AML-193 (cell line): ENCODE data around the gene CES3.
A peak's percentile ranks its signal among the peaks of the same experiment; 100 is the strongest.

ENCODE experiments used
- DNase-seq, 2 experiments: peaks; one replicate each; lab custom pipeline; 2025; lab: John Stamatoyannopoulos, UW

CES3 gene

DNA sequence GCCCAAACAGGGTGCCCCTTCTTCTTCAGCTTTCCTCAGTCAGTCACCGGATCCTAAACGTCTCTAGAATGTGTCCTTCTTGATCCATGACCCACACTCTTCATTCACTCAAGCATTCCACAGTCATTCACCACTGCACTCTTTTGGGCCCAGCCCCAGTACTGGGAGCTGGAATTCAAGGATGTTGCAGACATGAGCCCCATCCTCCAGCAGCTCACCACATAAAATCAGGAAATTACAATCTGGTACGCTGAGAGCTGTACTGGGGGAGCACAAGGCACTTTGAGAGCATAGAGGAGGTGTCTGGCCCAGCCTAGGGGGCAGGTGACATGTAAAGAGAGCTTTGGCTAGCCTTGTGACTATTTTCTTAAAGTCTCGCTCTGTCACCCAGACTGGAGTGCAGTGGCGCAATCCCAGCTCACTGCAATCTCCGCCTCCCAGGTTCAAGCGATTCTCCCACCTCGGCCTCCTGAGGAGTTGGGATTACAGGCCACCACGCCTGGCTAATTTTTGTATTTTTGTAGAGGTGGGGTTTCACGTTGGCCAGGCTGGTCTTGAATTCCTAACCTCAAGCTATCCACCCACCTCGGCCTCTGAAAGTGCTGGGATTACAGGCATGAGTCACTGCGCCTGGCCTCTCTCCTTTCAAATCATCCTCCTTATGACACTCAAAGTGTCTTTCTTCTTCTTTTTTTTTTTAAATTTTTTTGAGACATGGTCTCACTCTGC is 46.0 kb downstream of the CES3 start:
- DNase-seq = no peak

DNA sequence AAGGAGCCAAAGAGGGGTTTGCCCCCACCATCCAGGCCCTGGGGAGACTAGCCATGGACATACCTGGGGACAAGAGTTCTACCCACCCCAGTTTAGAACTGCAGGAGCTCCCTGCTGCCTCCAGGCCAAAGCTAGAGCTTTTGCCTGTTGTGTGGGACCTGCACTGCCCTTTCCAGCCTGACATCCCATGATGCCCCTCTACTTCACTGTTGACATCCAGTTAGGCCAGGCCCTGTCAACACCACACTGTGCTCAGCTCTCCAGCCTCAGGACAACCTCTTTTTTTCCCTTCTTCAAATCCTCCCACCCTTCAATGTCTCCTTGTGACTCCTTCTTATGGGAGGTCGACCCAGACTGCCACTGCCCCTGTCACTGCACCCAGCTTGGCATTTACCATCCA is 48.1 kb downstream of the CES3 start:
- DNase-seq = no peak

DNA sequence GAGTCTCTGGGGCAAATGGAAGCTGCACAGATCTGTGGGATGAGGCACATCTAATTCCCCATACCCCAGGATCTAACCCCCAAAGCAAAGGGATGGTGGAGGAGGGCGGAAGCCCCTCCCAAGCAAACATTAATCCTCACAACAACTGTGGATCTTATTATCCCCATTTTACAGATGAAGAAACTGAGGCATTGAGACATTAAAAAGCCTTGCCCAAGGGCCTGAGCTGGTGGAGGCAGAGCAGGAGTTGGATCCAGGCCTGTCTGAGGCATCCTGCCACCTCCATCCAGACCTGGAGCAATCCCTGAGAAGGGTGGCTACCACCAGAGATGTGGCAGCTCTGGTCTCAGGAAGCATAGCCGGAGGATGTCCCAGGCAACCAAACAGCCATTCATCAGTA is 50.2 kb downstream of the CES3 start:
- DNase-seq = no peak

DNA sequence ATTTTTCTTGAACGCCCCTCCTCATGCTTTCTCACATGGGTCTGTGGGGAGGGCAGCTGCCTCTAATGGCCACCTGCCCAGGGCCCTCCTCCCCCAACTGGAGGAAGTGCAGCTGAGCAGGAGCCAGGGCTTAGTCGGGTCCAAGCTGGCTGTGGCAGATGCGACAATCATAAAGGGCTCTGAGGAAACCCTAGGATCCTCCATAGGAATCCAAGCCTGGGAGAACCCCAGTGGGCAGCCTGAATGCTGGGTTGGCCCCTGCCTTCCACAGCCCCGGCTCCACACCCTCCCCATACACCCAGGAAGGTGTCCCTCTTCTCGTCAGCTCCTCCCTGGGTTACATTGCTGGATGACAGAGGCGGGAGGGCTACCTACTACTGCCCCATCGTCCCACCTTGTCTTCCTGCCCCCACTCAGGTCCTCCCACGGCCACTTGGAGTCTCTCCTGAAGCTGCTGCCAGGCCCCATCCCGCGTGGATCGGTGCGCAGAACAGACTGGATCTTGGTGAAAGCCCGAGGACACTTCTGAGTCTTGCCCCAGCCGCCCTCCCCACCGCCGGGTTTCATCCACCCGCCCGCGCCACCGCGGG is 52.3 kb downstream of the CES3 start:
- DNase-seq = no peak

DNA sequence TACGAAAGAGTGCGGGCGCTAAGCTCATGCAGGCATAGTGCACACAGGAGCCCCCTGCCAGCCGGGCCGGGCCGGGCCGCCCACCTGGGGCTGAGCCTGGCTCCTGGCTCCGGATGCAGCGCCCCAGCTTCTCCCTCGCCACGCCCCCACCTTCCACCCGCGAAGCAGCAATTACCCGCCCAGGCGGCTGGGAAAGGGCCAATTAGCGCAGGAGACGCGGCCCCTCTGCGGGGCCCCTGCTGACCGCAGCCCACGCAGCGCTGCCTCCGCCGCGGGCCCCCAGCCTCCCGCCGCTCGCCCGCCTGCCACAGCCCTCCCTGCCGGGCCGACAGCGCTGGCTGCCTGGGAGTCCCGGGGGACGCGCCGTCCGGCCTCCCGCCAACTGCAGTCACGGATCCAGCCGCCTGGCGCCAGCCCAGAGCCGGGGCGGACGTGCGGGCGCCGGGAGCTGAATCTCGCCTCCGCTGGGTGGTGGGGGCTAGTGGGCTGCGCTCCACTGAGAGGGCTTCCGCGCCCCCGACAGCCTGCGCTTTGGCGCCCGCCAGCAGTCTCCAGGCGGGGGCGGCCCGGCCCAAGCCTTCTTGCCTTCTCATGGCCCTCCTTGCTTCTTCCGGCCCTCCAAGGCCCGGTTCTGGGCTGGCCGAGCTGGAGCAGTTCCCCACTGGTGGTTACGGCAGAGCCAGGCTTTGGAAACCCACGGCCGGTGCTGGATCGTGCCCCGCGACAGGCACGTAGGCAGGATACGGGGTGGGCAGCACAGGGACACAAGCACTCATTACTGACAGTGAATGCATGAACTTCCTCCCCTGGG is 53.0 kb downstream of the CES3 start:
- DNase-seq = no peak

DNA sequence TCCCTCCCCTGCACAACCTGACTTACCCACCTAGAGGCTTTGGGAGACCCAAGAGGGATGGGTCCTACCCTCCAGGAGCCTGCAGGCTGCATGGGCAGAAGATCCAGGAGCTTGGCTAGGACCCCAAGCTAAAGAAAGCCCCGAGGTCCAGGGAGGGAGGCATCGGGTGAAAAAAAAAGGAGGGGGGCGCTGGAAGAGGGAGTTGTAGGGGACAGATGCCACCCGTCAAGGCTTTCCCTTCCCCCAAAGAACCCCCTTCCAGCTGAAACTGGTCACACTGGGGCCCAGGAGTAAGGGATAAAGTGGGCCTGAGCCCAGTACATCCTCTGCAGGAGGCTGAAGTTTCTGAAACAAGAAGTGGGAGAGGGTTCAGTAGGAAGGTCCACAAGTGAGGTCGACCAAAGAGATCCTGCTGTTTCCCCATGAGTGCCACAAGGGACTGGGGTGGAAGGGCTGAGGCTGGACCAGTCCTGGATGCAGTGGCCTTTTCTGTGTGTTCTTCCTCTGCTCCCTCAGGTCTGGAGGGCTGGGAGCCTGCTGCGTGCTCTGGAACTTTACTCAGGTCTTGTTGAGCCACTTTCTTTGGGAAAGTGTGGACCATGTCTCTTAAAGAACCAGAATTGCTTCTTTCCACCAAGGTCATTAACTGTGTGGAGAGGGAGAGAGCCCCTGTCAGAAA is 53.7 kb downstream of the CES3 start:
- DNase-seq = no peak

DNA sequence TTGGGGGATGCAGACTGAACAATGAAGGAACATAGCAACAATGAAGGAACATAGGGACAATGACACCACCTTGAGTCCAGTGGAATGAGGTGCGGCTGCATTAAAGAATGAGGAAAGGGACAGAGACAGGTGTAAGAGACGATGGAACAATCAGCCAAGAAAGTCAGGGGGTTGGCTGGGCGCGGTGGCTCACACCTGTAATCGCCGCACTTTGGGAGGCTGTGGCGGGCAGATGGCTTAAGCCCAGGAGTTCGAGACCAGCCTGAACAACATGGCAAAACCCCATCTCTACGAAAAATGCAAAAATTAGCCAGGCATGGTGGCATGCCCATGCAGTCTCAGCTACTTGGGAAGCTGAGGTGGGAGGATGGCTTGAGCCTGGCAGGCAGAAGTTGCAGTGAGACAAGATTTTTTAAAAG is 54.3 kb downstream of the CES3 start:
- DNase-seq = no peak

DNA sequence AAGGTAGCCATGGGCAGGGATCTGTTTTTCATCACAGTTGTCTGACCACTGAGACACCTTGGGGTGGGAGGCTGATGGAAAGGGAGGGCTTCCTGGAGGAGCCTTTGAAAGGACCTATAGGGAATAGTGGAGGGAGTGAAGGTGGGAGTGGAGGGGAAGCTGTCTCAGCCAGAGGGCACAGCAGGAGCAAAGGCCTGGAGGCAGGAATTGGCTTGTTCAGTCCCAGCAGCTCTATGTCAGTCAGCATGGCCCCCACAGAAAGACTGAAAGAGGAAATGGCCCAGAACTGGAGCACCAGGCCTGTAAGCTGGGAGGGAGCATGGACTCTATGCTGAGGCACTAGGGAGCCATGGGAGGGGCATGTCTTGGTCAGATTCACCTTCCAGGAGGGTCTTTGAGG is 55.1 kb downstream of the CES3 start:
- no peak for DNase-seq

DNA sequence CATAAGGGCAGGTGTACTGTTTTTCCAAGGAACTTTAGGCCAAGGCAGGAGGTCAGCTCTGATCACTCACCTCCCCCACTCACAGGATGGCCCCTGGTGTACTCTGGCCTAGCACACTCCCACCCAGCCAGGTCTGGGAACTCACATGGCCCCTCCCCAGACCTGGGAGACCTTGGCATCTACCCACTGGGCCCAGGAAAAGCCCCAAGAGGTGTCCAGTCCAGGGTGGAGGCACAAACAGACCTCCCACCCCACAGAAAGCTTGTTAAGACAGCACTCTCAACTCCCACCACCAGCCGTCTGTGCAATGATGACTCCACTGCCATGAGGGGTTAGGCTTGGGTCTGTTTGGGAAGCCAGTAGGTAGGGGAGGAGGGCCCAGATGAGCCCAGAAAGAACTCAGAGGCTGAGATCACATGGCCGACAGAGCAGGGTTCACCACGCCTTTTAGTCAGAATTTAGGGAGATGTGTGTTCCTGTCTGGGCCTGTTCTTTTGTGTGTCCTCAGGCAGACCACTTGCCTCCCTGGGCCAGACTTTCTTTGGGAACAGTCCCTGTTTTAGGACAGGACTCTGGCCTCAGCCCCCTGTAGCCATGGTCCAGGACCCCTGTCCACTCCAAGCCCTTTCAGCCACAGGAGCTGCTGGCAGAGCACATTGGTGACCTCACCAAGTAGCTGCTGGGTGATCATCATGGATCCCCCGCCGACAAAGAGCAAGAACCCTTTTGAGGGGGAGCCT is 55.8 kb downstream of the CES3 start:
- no peak for DNase-seq

DNA sequence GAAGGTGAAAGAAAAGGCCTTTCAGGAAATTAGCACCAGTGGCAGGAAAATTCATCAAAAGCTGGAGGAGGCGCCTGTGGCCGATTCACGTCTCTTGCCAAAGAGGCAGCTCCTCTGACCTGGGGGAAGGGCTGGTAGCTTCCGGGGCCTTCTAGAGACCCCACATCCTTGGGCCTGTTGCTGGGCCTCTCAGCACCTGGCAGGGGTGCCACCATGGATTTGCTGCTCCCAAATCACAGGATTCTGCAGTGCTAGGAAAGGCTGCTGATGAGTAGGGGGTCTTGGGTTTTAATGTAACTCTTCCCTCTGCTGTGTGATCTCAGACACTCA is 56.3 kb downstream of the CES3 start:
- DNase-seq = no peak

DNA sequence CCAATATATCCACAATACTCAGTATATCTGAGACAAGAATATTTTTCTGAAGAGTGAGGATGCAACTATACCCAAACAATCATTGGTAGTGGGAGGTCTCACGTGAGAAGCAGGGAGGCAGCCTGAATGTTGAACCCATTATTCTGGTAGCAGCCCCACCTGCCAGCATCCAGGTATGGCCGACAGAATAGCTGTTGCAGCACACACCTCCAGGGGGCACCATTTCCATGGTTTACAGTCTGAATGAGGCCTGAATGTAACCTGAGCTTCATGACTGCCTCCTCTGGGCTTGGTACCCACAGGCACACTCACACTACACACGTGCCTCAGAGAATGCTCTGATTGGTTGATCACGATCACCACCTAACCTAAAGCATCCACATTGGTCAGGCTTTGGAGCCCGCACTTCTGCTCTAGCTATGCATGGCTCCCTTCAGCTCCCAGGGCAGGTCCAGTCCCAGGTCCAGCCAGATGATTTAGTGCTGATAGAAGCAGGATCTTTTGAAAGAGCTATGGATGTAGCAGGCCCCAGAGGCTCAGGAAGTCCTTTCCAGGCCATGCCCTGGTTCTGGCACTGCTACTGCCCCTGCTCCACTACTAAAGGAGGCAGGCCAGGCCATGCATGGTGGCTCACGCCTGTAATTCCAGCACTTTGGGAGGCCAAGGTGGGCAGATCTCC is 56.9 kb downstream of the CES3 start:
- peak; percentile 75 to 77 for DNase-seq

DNA sequence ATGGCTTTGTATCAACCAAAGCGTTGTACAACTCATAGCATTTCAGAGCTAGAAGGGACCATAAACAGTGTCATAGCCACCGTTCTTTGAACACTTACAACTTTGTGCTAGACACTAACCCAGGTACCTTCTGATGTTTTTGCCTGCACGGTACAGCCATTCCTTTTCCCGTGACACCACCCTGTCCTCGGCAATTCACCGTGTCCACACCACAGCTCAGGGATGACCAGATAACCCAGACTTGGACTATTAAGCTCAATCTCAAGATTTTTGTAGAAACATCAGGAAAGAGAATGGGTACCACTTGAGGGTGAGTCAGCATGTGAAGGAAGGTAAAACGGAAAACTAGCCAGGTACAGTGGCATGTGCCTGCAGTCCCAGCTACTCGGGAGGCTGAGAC is 58.1 kb downstream of the CES3 start:
- no peak for DNase-seq

DNA sequence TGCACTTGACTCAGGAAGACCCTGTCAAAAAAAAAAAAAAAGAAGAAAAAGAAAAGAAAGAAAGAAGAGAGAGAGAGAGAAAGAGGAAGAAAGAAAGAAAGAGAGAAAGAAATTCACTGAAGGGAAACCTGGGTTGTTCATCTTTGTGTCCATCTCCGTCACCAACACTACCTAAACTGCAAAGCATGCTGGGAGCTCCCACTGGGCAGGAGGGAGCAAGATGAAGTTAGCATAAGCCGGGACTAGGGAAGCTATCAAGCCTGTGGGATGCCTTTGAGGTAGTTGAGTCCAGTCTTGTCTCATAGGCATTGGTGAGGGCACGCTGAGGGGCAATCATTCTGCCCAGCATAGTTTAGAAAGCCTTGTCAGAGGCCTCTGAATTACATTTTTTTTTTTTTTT is 60.3 kb downstream of the CES3 start:
- DNase-seq = no peak

DNA sequence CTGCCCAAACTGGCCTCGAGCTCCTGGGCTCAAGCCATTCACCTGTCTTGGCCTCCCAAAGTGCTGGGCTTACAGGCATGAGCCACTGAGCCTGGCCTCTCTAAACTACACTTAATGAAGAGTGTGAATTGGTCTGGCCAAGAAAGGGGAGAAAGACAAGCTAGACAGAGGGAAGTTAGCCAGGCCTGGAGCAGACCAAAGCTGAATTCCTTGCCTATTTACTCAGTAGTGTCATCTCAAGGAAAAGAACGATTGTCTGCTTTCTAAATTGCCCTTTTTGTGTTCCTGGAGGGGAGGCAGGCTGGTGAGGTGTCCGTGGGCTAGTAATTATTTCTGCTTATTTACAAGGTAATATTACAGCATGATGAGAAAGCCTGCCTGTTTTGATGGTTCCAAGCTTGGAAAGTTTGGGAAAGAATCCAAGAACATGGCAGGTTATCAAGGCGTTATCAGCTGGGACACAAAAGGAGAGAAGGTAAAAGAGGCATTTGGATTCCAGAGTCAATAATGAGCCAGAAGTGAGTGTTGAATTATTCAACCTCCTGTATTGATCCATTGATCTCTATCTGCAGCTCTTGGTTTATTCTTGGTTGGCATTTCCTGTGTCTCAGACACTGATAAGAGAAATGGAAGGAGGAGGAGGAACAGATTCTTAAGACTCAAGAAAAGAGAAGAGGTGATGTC is 61.6 kb downstream of the CES3 start:
- DNase-seq = no peak

DNA sequence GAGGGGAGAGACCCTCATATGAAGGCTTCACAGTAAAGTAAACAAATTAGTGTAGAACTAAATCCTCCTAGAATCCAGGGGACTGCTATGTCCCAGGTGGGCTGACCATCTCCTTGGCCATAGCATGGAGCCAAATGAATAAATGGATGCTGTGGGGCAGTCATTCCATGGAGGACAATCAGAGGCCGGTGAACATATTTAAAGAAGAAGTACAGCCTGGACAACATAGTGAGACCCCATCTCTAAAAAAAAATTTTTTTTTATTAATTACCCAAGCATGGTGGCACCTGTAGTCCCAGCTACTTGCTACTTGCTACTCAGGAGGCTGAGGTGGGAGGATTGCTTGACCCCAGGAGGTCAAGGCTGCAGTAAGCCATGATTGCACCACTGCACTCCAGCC is 62.6 kb downstream of the CES3 start:
- DNase-seq = no peak
